OCI-LY1 (cell line): ENCODE results near the gene MMP13.

Experiments used
- H2AFZ ChIP-seq: fragments of 200-600 bp; sonication (generic), shearing (Covaris generic); 2 replicates; pipeline ENCODE4 v1.6.0; 2014; ENCODE audit warnings: antibody characterized with exemption, mild to moderate bottlenecking, low read length
- H3F3A ChIP-seq: fragments of 200-600 bp; sonication (generic), shearing (Covaris generic); 2 replicates; pipeline ENCODE4 v1.6.0; 2014; ENCODE audit warnings: mild to moderate bottlenecking, antibody characterized with exemption, low read length, moderate library complexity; ENCODE audit not compliant: insufficient read depth
- H3K27ac ChIP-seq: fragments of 200-600 bp; sonication (generic); 2 replicates; pipeline ENCODE4 v1.5.1; 2014; ENCODE audit warnings: low read length, mixed run types, mild to moderate bottlenecking, low read depth; ENCODE audit not compliant: poor library complexity, severe bottlenecking
- H3K27me3 ChIP-seq: fragments of 200-600 bp; sonication (generic); 2 replicates; pipeline ENCODE4 v1.6.0; 2014; ENCODE audit warnings: antibody characterized with exemption, mild to moderate bottlenecking, low read length, moderate library complexity; ENCODE audit not compliant: insufficient read depth
- H3K36me3 ChIP-seq: fragments of 200-600 bp; sonication (generic); 2 replicates; pipeline ENCODE4 v1.6.1; 2014; ENCODE audit warnings: mild to moderate bottlenecking, antibody characterized with exemption, low read length, moderate library complexity, mixed read lengths; ENCODE audit not compliant: insufficient read depth
- H3K4me1 ChIP-seq: fragments of 200-600 bp; sonication (generic); 2 replicates; pipeline ENCODE4 v1.5.1; 2014; ENCODE audit warnings: mild to moderate bottlenecking, low read length, moderate library complexity; ENCODE audit not compliant: insufficient read depth, severe bottlenecking
- H3K4me2 ChIP-seq: fragments of 200-600 bp; sonication (generic), shearing (Covaris generic); 2 replicates; pipeline ENCODE4 v1.6.1; 2014; ENCODE audit warnings: low read length
- H3K4me3 ChIP-seq: fragments of 200-600 bp; sonication (generic); 2 replicates; pipeline ENCODE4 v1.5.1; 2014; ENCODE audit warnings: low read length, low read depth, mild to moderate bottlenecking, mixed read lengths; ENCODE audit not compliant: poor library complexity, severe bottlenecking
- H3K79me2 ChIP-seq: fragments of 200-600 bp; shearing (Covaris generic); 2 replicates; pipeline ENCODE4 v1.6.1; 2016; ENCODE audit warnings: mixed run types, low read length, mixed read lengths; ENCODE audit not compliant: insufficient read depth
- H3K9ac ChIP-seq: fragments of 200-600 bp; sonication (generic), shearing (Covaris generic); 2 replicates; pipeline ENCODE4 v1.6.1; 2014; ENCODE audit warnings: mild to moderate bottlenecking, low read length, mixed read lengths
- H3K9me2 ChIP-seq: fragments of 200-600 bp; sonication (generic), shearing (Covaris generic); 2 replicates; pipeline ENCODE4 v1.6.1; 2014; ENCODE audit warnings: low read depth, mild to moderate bottlenecking, low read length, mixed read lengths
- H3K9me3 ChIP-seq: fragments of 200-600 bp; shearing (Covaris generic); 2 replicates; pipeline ENCODE4 v1.6.1; 2014; ENCODE audit warnings: low read length, mixed read lengths
- H4K20me1 ChIP-seq: fragments of 200-600 bp; sonication (generic), shearing (Covaris generic); 2 replicates; pipeline ENCODE4 v1.6.0; 2016; ENCODE audit warnings: mild to moderate bottlenecking, low read length; ENCODE audit not compliant: insufficient read depth
- CTCF ChIP-seq: fragments of 200-600 bp; sonication (generic), shearing (Covaris generic); IDR thresholded peaks from 2 replicates; pipeline ENCODE4 v1.5.1; 2017; ENCODE audit warnings: mild to moderate bottlenecking, antibody characterized with exemption, low read length, moderate library complexity, mixed read lengths
- EZH2 ChIP-seq: fragments of 200-600 bp; sonication (generic), shearing (Covaris generic); IDR thresholded peaks from 2 replicates; pipeline ENCODE4 v1.8.0; 2017; ENCODE audit warnings: borderline replicate concordance, mixed run types, mild to moderate bottlenecking, antibody characterized with exemption, low read length, moderate library complexity, mixed read lengths

The MMP13 gene

DNA sequence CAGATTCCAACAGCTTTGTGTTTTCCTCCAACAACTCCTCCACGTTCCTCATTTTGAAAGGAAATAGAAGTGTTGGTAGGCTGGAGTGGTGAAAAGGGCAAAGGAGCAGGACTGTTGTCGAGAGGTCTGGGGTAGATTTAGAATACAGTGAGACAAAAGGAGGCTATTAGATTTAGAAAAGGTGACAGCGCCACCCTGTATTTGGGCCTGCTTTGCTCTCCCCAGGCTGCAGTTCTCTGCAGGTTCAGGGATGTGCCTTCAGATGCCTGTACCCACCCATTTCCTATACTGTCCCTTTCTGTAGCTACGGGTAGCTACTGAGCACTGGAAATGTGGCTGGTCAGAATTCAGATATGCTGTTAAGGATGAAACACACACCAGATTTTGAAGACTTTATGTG lies 20.8 kb downstream of the MMP13 start:
- Histone ChIP-seq H3K27ac (no peak overlapping the region), H3K9me2 (no peaks in the 10 kb centered on the region), H3K27me3 (no peaks in the 10 kb centered on the region), H3K4me3 (no peak overlapping the region), H3K4me1 (no peaks in the 10 kb centered on the region), H4K20me1 (no peaks in the 10 kb centered on the region), H3K9me3 (no peaks in the 10 kb centered on the region), H2AFZ (no peak overlapping the region), H3K4me2 (no peak overlapping the region), H3K79me2 (no peaks in the 10 kb centered on the region), H3F3A (no peaks in the 10 kb centered on the region), H3K36me3 (no peaks in the 10 kb centered on the region), H3K9ac (no peak overlapping the region)
- no peak for TF ChIP-seq CTCF
- TF ChIP-seq EZH2: no peak

- no peaks in the 10 kb centered on the region for H4K20me1 ChIP-seq
- H3K79me2 ChIP-seq: no peaks in the 10 kb centered on the region
- H3K4me3 ChIP-seq: no peak overlapping the region
- no peak overlapping the region for H3K4me2 ChIP-seq
- no peaks in the 10 kb centered on the region for H3K9me2 ChIP-seq
- no peaks in the 10 kb centered on the region for H3F3A ChIP-seq
- no peak for TF ChIP-seq EZH2
- no peak for TF ChIP-seq CTCF
- no peak overlapping the region for H3K9ac ChIP-seq
- H3K27ac ChIP-seq: no peak overlapping the region
- no peaks in the 10 kb centered on the region for H3K9me3 ChIP-seq
- no peaks in the 10 kb centered on the region for H3K4me1 ChIP-seq
- H3K36me3 ChIP-seq: no peaks in the 10 kb centered on the region
- no peak overlapping the region for H2AFZ ChIP-seq
- H3K27me3 ChIP-seq: no peaks in the 10 kb centered on the region
Measured at GRCh38 chr11:102933627-102934026, 21.9 kb downstream of the MMP13 start.

GRCh38 chr11:102932678-102933077 lies 22.9 kb downstream of the MMP13 start:
- Histone ChIP-seq H3K36me3 (no peaks in the 10 kb centered on the region), H3K9me3 (no peaks in the 10 kb centered on the region), H3K9me2 (no peaks in the 10 kb centered on the region), H3K9ac (no peak overlapping the region), H3K4me3 (no peak overlapping the region), H3K27ac (no peak overlapping the region), H4K20me1 (no peaks in the 10 kb centered on the region), H3F3A (no peaks in the 10 kb centered on the region), H3K4me2 (no peak overlapping the region), H3K27me3 (no peaks in the 10 kb centered on the region), H2AFZ (no peak overlapping the region), H3K79me2 (no peaks in the 10 kb centered on the region), H3K4me1 (no peaks in the 10 kb centered on the region)
- no peak for TF ChIP-seq CTCF
- TF ChIP-seq EZH2: no peak
